Measurements from ENCODE around the gene FRY.
"Not testable (repeated sequence)": the region's sequence is repeated elsewhere in the genome, so short reads cannot be mapped to it uniquely, and the experiment has no call there.

The FRY gene

DNA sequence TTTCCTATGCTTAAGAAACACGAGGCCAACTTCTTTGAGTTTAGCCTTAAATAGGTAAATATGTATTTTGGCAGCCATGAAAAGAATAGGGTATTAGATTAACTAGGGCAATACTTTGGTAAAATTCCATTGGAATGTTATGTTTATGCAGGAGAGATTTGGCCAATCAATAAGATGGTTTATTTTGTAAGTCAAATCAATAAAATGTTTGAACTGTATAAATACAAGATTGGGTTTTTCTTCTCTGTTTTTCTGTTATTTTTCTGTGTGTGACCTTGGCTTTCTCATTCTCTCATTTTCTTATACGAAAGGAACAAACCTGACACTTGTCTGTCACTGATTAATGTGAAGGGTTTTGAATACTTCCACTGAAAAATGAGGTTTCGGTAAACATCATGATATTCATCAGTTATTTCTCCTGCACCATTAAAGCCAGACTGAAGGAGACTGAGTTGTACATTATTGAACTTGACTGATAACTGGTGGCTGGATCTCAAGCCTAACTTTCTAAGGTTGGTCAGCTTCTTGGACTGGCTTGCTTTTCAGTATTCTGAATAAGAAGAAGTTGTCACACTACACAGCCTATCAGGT is 8.6 kb downstream of the FRY start:
- in situ Hi-C loops (cut with MboI; ENCODE audit: low sequenced_read_pairs) = no loop called here

DNA sequence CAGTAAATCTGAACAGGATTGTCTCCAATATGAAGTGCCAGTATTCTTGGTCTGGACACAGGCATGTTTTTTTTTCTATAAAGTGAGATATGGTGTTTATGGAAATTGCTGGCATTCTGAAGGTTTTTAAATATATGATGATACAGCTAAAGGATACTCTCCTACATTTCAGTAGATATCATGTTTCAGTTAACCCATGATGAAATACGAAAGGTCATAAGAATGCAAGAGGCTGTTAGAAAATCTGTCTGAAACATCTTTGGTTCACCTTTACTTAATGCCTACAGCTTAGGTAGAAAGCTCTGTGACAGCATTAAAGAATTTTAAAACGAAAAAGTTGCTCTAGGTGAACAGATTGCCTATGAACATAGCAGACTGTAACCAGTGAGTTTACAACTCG is 9.1 kb downstream of the FRY start:
- in situ Hi-C loops (cut with MboI; ENCODE audit: low sequenced_read_pairs) = no loop called here

GRCh38 chr13:32041429-32041828 is 9.9 kb downstream of the FRY start:
- in situ Hi-C loops (cut with MboI; ENCODE audit: low sequenced_read_pairs) = no loop called here

DNA sequence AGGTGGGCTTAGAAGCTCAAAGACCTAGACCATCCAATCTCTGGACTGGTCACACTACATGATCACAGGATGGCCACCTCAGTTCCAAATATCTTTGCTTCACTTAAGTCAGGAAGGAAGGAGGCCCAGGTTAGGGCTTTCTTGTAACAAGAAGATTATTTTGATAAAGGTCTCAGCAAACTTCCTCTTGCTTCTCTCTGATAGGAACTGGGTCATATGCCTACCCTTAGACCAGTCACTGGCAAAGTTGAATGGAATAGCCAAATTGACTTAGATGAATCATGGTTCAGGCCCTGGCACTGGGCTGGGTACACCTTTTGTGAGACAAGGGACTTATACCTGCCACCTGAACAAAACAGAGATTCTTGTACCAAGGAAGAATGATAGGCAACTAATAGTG is 11.0 kb downstream of the FRY start:
- in situ Hi-C loops (cut with MboI; ENCODE audit: low sequenced_read_pairs) = no loop called here

DNA sequence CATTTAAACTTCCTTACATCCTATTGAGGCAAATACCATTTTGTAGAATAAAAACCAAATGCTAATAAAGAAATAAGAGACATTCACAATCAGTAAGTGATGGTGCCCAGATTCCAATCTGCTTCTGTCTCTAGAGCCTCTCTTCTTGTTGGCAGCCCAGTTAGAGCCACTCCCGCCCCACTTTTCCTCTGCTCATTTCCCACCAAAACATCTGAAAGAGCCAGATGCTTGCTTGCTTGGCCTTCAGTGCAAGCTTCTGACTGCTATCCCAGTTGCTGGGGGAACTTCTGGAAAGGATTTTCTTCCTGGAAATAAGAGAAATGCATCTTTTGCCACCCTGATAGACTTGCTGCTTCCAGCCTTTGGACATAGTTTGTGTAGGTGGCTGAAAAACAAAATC is 12.9 kb downstream of the FRY start:
- in situ Hi-C loops (cut with MboI; ENCODE audit: low sequenced_read_pairs) = no loop called here

DNA sequence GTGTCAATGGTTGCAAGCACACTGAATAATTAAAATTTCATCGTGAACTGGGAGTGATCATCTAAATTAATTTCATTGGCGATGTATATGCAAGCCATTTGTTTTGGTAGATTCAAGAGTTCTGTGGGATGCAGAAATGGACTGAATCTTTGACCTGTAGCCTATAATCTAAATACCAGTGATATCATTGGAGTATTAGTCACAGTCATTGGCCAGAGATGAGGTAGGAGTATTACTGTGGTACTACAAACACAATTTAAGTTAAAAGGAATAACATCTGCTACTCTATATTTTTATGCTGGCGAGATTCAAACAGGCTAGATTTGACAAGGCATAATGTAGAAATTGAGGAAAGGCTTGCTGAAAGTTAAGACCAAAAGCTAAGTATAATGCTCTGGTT is 14.0 kb downstream of the FRY start:
- in situ Hi-C loops (cut with MboI; ENCODE audit: low sequenced_read_pairs) = no loop called here

DNA sequence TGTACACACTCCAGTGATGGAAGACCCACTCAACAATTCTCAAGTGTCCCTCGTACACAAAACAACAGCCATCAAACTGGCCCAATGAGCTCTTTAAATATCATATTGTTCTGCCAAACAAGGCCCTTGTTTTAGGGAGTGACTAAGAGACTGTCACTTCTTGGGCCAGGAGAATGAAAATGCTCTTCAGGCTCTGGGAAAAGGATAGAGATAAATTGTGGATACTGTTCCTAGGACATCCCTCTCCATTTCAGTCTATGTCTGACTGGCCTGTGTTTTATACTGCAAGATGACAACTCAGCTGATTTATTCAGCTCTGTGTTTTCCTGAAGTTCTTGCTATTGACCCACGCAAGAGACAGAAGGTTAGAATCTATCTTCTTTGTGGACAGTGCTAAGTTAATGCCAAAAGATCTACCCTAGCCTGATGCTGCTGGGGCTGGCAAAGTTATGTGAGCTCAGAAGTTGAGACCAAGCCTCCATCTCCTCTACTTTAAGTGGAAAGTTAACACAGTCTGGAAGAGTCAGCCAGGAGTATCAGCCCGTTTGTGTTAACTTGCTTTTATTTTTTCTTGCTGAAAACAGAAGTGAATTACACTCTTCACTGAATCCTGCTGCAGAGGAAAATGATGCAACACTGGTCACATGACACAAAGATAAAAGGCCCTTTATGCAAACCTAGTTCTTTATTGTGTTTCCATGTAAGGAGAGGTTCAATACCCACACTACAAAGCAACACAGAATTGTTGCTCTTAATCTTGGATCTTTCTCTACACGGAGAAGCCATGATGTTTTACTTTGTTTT is 14.6 kb downstream of the FRY start:
- in situ Hi-C loops (cut with MboI; ENCODE audit: low sequenced_read_pairs) = no loop called here

DNA sequence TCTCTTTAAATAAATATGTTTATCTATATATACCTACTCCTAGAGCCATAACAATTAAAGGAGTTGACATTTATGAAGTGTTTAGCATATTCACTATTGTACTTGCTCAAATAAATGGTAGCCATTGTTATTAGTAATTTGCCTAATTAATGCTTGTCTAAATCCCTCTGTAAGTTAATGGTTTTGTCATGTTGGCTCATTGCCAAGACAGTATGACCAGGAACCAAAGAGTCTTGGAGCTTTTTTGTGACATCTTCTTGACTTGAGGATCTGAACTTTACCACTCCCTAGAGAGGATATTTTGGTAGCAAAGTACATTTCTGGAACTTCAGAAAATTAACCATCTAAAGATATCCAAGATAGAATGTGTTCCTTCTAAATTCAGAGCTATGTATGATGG is 15.5 kb downstream of the FRY start:
- in situ Hi-C loops (cut with MboI; ENCODE audit: low sequenced_read_pairs) = no loop called here

GRCh38 chr13:32047793-32048192 is 16.2 kb downstream of the FRY start:
- in situ Hi-C loops (cut with MboI; ENCODE audit: low sequenced_read_pairs) = no loop called here

GRCh38 chr13:32048816-32049215 is 17.2 kb downstream of the FRY start:
- in situ Hi-C loops (cut with MboI; ENCODE audit: low sequenced_read_pairs) = no loop called here

- in situ Hi-C loops (cut with MboI; ENCODE audit: low sequenced_read_pairs) = no loop called here
Measured at GRCh38 chr13:32051156-32051555, 19.6 kb downstream of the FRY start.

GRCh38 chr13:32056316-32056715 is 24.7 kb downstream of the FRY start:
- in situ Hi-C loops (cut with MboI; ENCODE audit: low sequenced_read_pairs) = no loop called here

GRCh38 chr13:32057325-32057724 is 25.8 kb downstream of the FRY start:
- in situ Hi-C loops (cut with MboI; ENCODE audit: low sequenced_read_pairs) = not testable (repeated sequence)

- in situ Hi-C loops (cut with MboI; ENCODE audit: low sequenced_read_pairs) = no loop called here
Measured at GRCh38 chr13:32059511-32059984, 28.0 kb downstream of the FRY start.

DNA sequence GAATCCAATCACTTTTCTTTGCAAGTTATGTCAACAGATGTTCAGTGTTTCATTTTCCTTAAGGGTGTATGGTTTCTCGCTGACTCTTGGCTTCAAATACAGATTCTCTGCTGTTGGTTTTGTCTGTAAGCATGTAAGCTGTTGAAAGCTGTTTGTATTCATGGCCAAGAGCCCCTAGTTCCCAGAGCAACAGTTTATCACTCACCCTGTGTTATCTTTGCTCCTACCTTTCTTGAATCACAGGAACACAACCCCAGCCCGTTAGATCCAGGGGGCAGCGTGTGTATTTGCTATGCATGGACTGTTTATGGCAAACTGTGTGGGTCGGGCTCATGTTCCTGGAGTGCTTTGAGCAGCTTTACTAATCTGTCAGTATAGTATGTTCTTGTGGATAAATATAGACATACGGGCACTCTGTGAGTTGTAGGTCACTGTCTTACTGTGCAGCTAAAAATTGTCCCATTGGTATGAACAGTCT is 28.9 kb downstream of the FRY start:
- in situ Hi-C loops (cut with MboI; ENCODE audit: low sequenced_read_pairs) = no loop called here

- in situ Hi-C loops (cut with MboI; ENCODE audit: low sequenced_read_pairs) = no loop called here
Measured at GRCh38 chr13:32063619-32064233, 32.2 kb downstream of the FRY start.

GRCh38 chr13:32067149-32067961 is 35.8 kb downstream of the FRY start:
- in situ Hi-C loops (cut with MboI; ENCODE audit: low sequenced_read_pairs) = no loop called here

DNA sequence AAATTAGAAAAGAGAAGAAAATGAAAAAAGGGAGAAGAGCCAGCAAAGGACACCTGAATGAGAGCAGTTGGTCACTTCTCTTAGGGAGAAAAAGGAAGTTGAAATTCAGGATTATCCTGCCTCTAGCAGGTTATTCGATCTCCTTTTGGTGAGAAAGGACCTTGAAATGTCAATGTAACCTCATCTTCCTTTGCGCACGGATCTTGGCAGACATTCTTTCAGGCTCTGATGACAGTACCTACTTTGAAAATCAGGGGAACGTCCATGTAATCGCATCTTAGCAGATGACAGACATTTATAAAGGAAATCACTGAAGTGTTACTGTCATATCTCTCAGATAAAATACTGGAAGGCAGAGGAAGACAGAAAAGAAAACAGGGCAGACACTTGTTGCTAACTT is 36.7 kb downstream of the FRY start:
- in situ Hi-C loops (cut with MboI; ENCODE audit: low sequenced_read_pairs) = no loop called here

DNA sequence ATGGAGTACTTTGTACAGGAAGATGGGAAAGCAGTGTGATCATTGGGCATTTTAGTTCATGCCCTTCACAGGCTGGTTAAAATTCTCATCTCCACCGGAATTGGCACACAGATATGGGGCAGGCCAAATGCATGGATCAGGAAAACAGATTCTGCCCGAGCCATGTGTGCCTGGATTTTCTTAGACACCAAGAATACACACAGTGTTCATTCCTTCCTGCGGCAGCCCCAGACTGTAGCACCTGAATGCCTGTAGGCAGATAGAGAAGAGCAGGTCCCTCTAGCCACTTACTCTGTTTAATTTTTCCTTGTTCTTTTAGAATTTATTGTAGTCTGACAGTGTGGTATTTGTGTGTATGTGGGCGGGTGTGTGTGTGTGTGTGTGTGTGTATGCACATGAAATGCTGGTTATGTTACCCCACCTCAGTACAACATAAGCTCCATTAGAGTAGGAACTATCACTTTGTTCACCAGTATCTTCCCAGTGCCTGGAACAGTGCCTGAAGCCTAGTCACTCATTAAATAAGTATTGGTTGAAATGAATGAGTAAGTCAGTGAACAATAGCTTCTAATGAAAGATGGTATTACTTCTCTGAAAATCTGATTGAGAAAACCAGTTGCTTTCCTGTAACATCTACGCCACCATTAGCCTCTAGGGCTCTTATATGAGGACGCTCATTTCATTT is 41.7 kb downstream of the FRY start:
- in situ Hi-C loops (cut with MboI; ENCODE audit: low sequenced_read_pairs) = no loop called here

- in situ Hi-C loops (cut with MboI; ENCODE audit: low sequenced_read_pairs) = no loop called here
Measured at GRCh38 chr13:32075170-32075851, 43.7 kb downstream of the FRY start.
